Breast epithelium (tissue), 3 donors: ENCODE measurements around the gene TRIM75.

Source experiments
- CTCF ChIP-seq, 3 donors: fragments of 450-650 bp; IDR thresholded peaks; one replicate each; pipeline ENCODE4 v1.5.1; 2016 to 2017; ENCODE audit warnings: antibody characterized with exemption in 3 of 3, mild to moderate bottlenecking in 3 of 3, moderate library complexity in 3 of 3
- POLR2A ChIP-seq: fragments of 450-650 bp; IDR thresholded peaks from one replicate; pipeline ENCODE4 v1.6.1; 2016; ENCODE audit warnings: antibody characterized with exemption, mild to moderate bottlenecking, moderate library complexity

DNA sequence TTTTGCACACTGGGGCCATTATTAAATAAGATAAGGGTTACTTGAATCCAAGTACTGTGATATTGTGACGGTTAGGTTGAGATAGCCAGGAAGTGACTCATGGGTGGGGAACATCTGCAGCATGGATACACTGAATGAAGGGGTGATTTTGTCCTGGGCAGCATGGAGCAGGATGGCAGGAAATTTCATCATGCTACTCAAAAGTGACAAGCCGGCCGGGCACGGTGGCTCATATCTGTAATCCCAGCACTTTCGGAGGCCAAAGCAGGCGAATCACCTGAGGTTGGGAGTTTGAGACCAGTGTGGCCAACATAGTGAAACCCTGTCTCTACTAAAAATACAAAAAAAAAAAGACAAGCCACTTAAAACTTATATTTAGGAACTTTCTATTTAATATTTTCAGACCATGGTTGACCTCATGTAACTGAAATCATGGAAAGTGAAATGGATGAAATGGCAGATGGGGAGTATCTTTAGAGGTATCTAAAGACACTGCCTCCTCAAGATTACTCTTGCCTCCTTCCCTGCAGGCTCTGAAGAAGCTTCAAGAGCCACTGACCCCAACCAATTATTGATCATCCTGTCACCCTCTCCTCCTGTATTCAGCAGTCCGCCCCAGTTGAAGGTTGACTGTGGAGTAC, 25.8 kb upstream of the TRIM75 start:
- TF ChIP-seq CTCF (IDR thresholded peaks at IDR 0.05) (no peak), POLR2A (no peak)
